Activated CD8-positive, alpha-beta T cell treated with anti-CD3 and anti-CD28 coated beads for 36 hours (primary cell): Measurements from ENCODE around the gene NAPA. TPM values are rescaled to one million over a fixed set of nuclear protein-coding genes. Genes with fewer than 3 reads are reported as not detected.

Experiments used
- ATAC-seq: fragments of 200-7000 bp; cut with Tn5 transposase; one replicate; pipeline ENCODE4 v1.10.0; 2021; ENCODE audit warnings: mild to moderate bottlenecking, moderate library complexity
- CTCF ChIA-PET: fragments of 350-600 bp; sonication (Branson Sonifier 250); formaldehyde crosslinking; loops from one replicate; lab custom pipeline; 2021; ENCODE audit warnings: antibody characterized with exemption; lab: Charles Lee
- POLR2A ChIA-PET: fragments of 350-600 bp; sonication (Branson Sonifier 250); formaldehyde crosslinking; loops from one replicate; lab custom pipeline; 2021; ENCODE audit warnings: antibody characterized with exemption; lab: Charles Lee
- DNase-seq: peaks from one replicate; pipeline ENCODE4 v3.0.0-alpha.2; 2020
- H3K27ac Mint-ChIP-seq: one replicate; pipeline ENCODE4 v1.8.0; 2021; ENCODE audit warnings: mild to moderate bottlenecking, mixed read lengths
- H3K27me3 Mint-ChIP-seq: one replicate; pipeline ENCODE4 v1.8.0; 2021; ENCODE audit warnings: mixed read lengths
- H3K36me3 Mint-ChIP-seq: one replicate; pipeline ENCODE4 v1.8.0; 2021; ENCODE audit warnings: low read depth, mixed read lengths
- H3K4me1 Mint-ChIP-seq: one replicate; pipeline ENCODE4 v1.8.0; 2021; ENCODE audit warnings: low read depth, mixed read lengths
- H3K4me3 Mint-ChIP-seq: one replicate; pipeline ENCODE4 v1.8.0; 2021; ENCODE audit warnings: mild to moderate bottlenecking, moderate library complexity, mixed read lengths
- H3K9me3 Mint-ChIP-seq: one replicate; pipeline ENCODE4 v1.8.0; 2021; ENCODE audit warnings: mixed read lengths
- intact Hi-C: fragments of 100-400 bp; cut with micrococcal nuclease; formaldehyde crosslinking; loops from one replicate; pipeline ENCODE4 v1.10.0; 2022
- total RNA-seq, 2 experiments: library from RNA; stranded (reverse); gene quantifications; one replicate each; pipeline ENCODE4 v1.2.3, GENCODE V29; 2021
- TF ChIP-seq, protein P1 (sequence below): fragments of 200-600 bp; IDR thresholded peaks from one replicate; pipeline ENCODE4 v1.8.0; 2022; ENCODE audit warnings: antibody characterized with exemption, mild to moderate bottlenecking

NAPA gene
- total RNA-seq, 2 experiments from 2014 or later: 43.9 to 47.2 TPM

DNA sequence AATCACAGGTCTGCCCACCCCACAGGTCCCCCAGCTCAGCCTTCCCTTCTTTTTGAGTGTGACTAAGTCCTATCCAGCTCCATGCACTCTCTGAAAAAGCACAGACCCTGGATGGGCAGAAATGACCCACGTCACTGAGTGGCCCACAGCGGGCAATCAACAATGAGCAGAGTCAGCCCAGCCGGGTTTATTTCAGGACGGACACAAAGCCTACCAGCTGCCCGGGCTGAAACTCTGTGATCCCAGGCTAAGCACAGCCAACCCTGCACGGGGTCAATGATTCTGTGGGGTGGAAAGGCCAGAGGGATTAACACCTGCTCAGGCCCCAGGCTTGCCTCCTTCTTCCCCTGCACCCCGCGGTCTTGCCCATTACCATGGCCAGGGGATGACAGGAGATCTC lies 8.4 kb downstream of the NAPA start:
- Mint-ChIP-seq H3K27ac (no peak overlapping the region), H3K9me3 (no peaks in the 10 kb centered on the region), H3K36me3 (peaks cover 2% of the 10 kb centered on the region), H3K4me1 (peaks cover 15% of the 10 kb centered on the region), H3K4me3 (no peak overlapping the region), H3K27me3 (no peaks in the 10 kb centered on the region)
- TF ChIP-seq, protein P1, sequence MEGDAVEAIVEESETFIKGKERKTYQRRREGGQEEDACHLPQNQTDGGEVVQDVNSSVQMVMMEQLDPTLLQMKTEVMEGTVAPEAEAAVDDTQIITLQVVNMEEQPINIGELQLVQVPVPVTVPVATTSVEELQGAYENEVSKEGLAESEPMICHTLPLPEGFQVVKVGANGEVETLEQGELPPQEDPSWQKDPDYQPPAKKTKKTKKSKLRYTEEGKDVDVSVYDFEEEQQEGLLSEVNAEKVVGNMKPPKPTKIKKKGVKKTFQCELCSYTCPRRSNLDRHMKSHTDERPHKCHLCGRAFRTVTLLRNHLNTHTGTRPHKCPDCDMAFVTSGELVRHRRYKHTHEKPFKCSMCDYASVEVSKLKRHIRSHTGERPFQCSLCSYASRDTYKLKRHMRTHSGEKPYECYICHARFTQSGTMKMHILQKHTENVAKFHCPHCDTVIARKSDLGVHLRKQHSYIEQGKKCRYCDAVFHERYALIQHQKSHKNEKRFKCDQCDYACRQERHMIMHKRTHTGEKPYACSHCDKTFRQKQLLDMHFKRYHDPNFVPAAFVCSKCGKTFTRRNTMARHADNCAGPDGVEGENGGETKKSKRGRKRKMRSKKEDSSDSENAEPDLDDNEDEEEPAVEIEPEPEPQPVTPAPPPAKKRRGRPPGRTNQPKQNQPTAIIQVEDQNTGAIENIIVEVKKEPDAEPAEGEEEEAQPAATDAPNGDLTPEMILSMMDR: no peak
- ATAC-seq (no peak), DNase-seq (no peak)
- intact Hi-C loops: no loop called here
- ChIA-PET POLR2A (interaction anchor here (1.3 to 1.6 kb wide), 3 partner anchors 9 to 18 kb away, joined by 4 to 6 read pairs (median 4); partner anchors contain the start of gene NAPA), CTCF (interaction anchor here (1.0 kb wide), 1 partner anchor 206 kb away, joined by 3 read pairs; no protein-coding TSS in a partner anchor)

DNA sequence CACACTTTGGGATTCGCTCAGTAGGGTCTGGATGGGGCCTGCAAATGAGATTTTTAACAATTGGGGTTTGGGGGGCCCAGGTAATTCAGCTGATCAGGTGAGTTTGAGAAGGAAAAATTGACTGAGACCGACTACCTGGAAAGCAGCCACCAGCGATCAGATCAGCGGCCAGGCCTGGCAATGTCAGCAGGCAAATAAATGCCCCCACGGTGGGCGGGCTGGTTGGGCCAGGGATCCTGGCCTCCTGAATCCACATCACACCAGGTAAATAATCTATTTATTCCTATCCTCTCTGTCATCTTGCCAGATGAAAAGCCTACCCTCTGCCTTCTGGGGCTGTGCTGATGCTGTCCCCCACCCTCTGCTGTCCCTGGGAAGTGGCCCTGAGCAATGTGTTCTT lies 9.4 kb downstream of the NAPA start:
- H3K36me3 Mint-ChIP-seq: peaks cover 2% of the 10 kb centered on the region
- intact Hi-C loops: no loop called here
- peaks cover 13% of the 10 kb centered on the region for H3K4me1 Mint-ChIP-seq
- ATAC-seq (no peak), DNase-seq (no peak)
- ChIA-PET CTCF (no interaction called here), POLR2A (interaction anchor here (1.4 kb wide), 1 partner anchor 10 kb away, joined by 4 read pairs; the partner anchor contains the start of gene NAPA)
- no peaks in the 10 kb centered on the region for H3K9me3 Mint-ChIP-seq
- TF ChIP-seq, protein P1: no peak
- H3K27ac Mint-ChIP-seq: no peak overlapping the region
- H3K27me3 Mint-ChIP-seq: no peaks in the 10 kb centered on the region
- no peak overlapping the region for H3K4me3 Mint-ChIP-seq

DNA sequence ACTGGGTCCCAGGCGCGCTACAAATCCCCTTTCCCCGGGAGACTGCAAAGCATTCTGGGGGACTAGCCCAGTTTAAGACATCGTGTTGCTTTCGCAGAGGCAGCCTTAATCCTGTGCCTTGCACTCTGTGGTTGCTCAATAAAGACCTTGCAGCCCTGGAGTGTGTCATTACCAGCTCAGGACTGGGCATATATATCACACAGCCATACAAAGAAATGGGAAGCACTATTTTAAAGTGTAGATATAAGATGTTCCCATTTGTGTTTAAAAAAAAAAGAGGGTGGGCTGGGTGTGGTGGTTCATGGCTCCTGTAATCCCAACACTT lies 11.1 kb downstream of the NAPA start:
- no peaks in the 10 kb centered on the region for H3K27me3 Mint-ChIP-seq
- peaks cover 2% of the 10 kb centered on the region for H3K36me3 Mint-ChIP-seq
- H3K9me3 Mint-ChIP-seq: no peaks in the 10 kb centered on the region
- CTCF ChIA-PET: interaction anchor here (1.1 to 2.3 kb wide), 3 partner anchors 12 to 203 kb away, joined by 3 to 6 read pairs (median 5); partner anchors contain the start of gene NAPA
- ATAC-seq (no peak), DNase-seq (no peak)
- TF ChIP-seq, protein P1: no peak
- POLR2A ChIA-PET: interaction anchor here (1.8 kb wide), 1 partner anchor 10 kb away, joined by 4 read pairs; no protein-coding TSS in a partner anchor
- no peak overlapping the region for H3K27ac Mint-ChIP-seq
- no peak overlapping the region for H3K4me3 Mint-ChIP-seq
- no peaks in the 10 kb centered on the region for H3K4me1 Mint-ChIP-seq
- intact Hi-C loops: no loop called here

DNA sequence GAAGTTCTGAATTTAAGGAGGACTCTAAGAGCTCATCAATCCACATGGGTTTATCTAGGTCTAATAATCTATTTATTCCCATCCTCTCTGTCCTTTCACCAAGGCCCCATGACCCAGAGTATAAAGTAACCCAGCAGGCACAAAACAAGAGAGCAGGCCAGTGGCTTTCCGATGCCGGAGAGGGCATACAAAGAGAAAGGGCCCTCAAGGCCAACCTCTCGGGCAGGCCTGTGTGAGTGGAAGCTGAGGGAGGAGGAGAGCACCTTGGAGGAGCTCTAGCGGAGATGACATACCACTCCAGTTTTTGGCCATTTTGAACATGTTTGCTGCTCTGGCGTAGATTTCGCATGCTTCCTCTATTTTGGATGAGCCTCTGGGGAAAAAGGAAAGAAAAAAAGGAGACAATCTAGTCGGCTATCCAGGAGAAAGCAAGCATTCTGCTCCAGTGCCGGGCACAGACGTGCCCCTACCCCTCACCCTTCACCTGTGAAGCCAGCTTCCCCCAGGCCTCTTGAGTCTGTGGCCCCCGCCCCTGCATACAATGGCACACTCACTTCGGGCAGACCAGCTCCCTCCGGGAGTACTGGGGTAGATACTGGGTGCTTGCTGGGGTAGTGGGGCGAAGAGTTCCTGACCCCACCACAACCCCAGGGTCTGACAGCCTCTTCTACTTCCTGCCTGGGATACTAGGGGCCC lies 11.6 kb downstream of the NAPA start:
- no peaks in the 10 kb centered on the region for H3K4me1 Mint-ChIP-seq
- H3K27me3 Mint-ChIP-seq: no peaks in the 10 kb centered on the region
- H3K4me3 Mint-ChIP-seq: no peak overlapping the region
- DNase-seq (no peak), ATAC-seq (no peak)
- H3K36me3 Mint-ChIP-seq: peaks cover 2% of the 10 kb centered on the region
- ChIA-PET POLR2A (interaction anchor here (1.8 kb wide), 1 partner anchor 11 kb away, joined by 4 read pairs; no protein-coding TSS in a partner anchor), CTCF (interaction anchor here (1.1 to 2.3 kb wide), 4 partner anchors 12 to 204 kb away, joined by 3 to 6 read pairs (median 4); partner anchors contain the start of gene NAPA)
- intact Hi-C loops: no loop called here
- H3K9me3 Mint-ChIP-seq: no peaks in the 10 kb centered on the region
- H3K27ac Mint-ChIP-seq: no peak overlapping the region
- TF ChIP-seq, protein P1: no peak
